ENCODE results near the gene EMC8. TPM values are rescaled to one million over a fixed set of nuclear protein-coding genes. Genes with fewer than 3 reads are reported as not detected.

Gene EMC8
- polyA plus RNA-seq, 3 donors: 34.0 to 34.9 (median 34.0) TPM

- no peak for DNase-seq
Measured at GRCh38 chr16:85794696-85795095, 4.6 kb downstream of the EMC8 start.

- DNase-seq: no peak
Measured at GRCh38 chr16:85793662-85794298, 5.6 kb downstream of the EMC8 start.

- no peak for DNase-seq
Measured at GRCh38 chr16:85789773-85790172, 9.6 kb downstream of the EMC8 start.

- DNase-seq: no peak
Measured at GRCh38 chr16:85788819-85789218, 10.5 kb downstream of the EMC8 start.

GRCh38 chr16:85785927-85786326 lies 13.4 kb downstream of the EMC8 start:
- DNase-seq: no peak

- no peak for DNase-seq
Measured at GRCh38 chr16:85784813-85785212, 14.5 kb downstream of the EMC8 start.

- DNase-seq: no peak
Measured at GRCh38 chr16:85783441-85783840, 15.9 kb downstream of the EMC8 start.

- no peak for DNase-seq
Measured at GRCh38 chr16:85782451-85782850, 16.9 kb downstream of the EMC8 start.

- DNase-seq: no peak
Measured at GRCh38 chr16:85781695-85782370, 17.5 kb downstream of the EMC8 start.

GRCh38 chr16:85781156-85781555 lies 18.2 kb downstream of the EMC8 start:
- DNase-seq: no peak

GRCh38 chr16:85780281-85780680 lies 19.1 kb downstream of the EMC8 start:
- DNase-seq: no peak

- DNase-seq: no peak
Measured at GRCh38 chr16:85778873-85779272, 20.5 kb downstream of the EMC8 start.

GRCh38 chr16:85777583-85778310 lies 21.6 kb downstream of the EMC8 start:
- DNase-seq: no peak

- DNase-seq: no peak
Measured at GRCh38 chr16:85774811-85775210, 24.5 kb downstream of the EMC8 start.

- no peak for DNase-seq
Measured at GRCh38 chr16:85774136-85774535, 25.2 kb downstream of the EMC8 start.

GRCh38 chr16:85773044-85773443 lies 26.3 kb downstream of the EMC8 start:
- DNase-seq: no peak

- DNase-seq: no peak
Measured at GRCh38 chr16:85770741-85771140, 28.6 kb downstream of the EMC8 start.

- no peak for DNase-seq
Measured at GRCh38 chr16:85768199-85768598, 31.1 kb downstream of the EMC8 start.

- DNase-seq: no peak
Measured at GRCh38 chr16:85767531-85767930, 31.8 kb downstream of the EMC8 start.

GRCh38 chr16:85765767-85766166 lies 33.6 kb downstream of the EMC8 start:
- DNase-seq: no peak

GRCh38 chr16:85765211-85765610 lies 34.1 kb downstream of the EMC8 start:
- DNase-seq: no peak

- no peak for DNase-seq
Measured at GRCh38 chr16:85763616-85764015, 35.7 kb downstream of the EMC8 start.

GRCh38 chr16:85762970-85763369 lies 36.4 kb downstream of the EMC8 start:
- DNase-seq: no peak

Measured in renal pelvis (tissue), 4 donors.